ENCODE results near the gene CPEB3.

Gene CPEB3

DNA sequence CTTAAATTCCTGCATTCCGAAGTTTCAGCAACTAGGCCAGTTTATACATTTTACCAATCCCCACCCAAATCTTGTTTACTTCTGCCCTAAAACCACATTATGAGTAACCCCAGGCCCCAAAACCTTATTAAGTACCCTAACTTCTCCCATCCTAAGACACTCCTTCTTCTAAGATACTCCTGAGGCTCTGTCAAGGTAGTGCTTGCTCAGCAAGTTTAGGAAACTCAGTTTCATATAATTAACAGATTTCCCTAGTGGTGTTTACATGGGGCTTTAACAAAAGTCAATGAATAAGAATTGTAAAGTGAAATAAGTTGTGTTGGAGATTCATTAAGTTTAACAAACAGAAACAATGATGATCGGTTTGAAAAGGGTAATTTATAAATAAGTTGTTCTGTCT, 77.8 kb downstream of the CPEB3 start:
- TF ChIP-seq GATA1 (IDR thresholded peaks at IDR 0.05; ENCODE audit: low read depth, low read length) (no peak), POLR2A (IDR thresholded peaks at IDR 0.05; ENCODE audit: low read length) (no peak)
- no peak for DNase-seq

DNA sequence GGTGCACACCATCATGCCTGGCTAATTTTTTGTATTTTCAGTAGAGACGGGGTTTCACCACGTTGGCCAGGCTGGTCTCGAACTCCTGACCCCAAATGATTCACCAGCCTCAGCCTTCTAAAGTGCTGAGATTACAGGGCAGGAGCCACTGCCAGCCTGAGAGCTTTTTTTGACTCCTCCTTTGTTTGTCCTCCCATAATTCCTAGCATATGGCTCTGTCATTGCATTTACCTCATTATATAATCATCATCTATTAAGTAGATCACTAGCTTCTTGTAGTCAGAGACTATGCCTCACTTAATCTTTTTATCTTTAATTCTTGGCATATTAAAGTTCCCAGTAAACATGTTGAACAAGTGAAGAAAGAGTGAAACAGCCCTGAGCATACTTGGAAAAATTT, 82.1 kb downstream of the CPEB3 start:
- no peak for TF ChIP-seq GATA1 (IDR thresholded peaks at IDR 0.05; ENCODE audit: low read depth, low read length)
- TF ChIP-seq POLR2A (IDR thresholded peaks at IDR 0.05; ENCODE audit: low read length) = no peak
- no peak for DNase-seq

DNA sequence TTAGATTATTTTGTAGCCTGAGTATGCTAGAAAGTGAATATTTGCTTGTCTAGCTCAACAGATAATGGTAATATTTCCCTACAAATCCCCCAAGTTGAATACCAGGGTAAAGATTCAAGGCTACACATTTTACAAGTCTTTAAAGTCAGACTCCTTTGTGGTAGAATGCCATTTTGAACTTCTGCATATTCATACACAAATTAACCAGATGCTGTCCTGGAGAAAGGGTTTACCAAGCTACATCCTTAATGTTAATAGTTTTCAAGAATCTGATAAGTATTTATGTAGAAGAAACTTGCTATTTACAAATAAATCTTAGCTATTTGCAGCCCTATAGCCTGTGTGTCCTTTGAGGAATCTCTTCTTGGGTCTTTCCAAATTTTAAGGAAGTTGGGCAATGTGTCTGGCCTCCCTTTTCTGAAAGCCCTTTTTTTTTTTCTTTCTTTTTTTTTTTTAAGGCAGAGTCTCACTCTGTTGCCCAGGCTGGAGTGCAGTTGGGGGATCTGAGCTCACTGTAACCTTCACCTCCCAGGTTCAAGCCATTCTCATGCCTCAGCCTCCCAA, 82.6 kb downstream of the CPEB3 start:
- no peak for DNase-seq
- no peak for TF ChIP-seq POLR2A (IDR thresholded peaks at IDR 0.05; ENCODE audit: low read length)

DNA sequence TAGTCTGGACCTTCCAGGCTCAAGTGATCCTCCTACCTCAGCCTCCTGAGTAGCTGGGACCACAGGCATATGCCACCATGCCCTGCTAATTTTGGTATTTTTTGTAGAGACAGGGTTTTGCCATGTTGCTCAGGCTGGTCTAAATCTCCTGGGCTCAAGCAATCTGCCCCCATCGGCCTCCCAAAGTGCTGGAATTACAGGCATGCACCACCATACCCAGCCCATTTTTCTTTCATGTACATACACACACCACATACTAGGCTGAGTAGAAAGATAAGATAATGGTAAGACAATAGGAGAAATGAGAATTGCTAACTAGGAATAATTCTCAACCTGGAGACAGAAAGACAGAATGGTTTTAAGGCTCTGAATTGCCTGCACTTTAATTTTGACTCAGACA, 83.8 kb downstream of the CPEB3 start:
- DNase-seq = no peak
- TF ChIP-seq GATA1 (IDR thresholded peaks at IDR 0.05; ENCODE audit: low read depth, low read length) = no peak
- TF ChIP-seq POLR2A (IDR thresholded peaks at IDR 0.05; ENCODE audit: low read length) = no peak

DNA sequence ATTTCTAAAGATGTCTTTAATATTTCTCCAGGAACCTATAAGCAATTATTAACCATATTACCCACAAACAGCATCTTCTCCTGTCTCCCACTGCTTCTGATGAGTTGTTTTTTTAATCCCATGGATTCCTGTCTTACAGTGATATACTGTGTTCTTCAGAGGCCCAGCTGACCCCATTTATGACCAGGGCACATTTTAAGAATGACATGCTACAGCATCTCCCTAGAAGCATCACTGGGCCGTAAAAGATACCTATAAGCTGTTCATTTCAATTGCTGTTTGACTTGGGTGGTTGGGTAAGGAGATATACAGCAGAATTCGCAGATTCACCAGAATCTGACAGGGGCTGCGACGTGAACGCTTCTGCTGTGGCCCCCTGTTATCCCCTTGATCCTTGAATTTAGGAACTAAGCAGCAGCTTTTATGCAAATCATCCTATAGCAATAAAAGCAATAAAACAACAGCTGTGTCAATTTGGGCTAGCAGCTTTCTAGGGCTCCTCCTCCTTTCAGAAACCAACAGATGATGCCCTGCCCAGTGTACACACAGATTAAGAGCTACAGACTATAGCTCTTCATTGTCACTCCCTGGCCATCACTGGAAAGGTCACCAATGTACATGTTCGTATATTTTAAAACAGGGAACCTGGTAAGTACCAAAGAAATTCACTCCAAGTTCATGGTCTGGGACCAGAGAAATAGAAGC, 86.8 kb downstream of the CPEB3 start:
- no peak for DNase-seq
- no peak for TF ChIP-seq POLR2A (IDR thresholded peaks at IDR 0.05; ENCODE audit: low read length)
- TF ChIP-seq GATA1 (IDR thresholded peaks at IDR 0.05; ENCODE audit: low read depth, low read length) = no peak

DNA sequence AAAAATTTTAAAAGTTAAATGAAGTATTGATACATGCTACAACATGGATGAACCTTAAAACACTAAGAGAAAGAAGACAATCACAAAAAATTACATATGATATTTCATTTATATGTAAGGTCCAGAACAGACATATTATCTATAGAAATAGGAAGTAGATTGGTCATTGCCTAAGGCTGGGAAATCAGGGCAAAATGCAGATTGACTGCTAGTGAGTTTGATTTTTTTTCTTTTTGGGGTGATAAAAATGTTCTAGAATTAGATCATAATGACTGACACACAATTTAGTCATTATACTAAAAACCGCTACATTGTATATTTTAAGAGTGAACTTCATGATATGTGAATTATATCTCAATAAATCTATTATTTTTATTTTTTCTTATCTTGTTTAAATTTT, 88.3 kb downstream of the CPEB3 start:
- TF ChIP-seq GATA1 (IDR thresholded peaks at IDR 0.05; ENCODE audit: low read depth, low read length) = no peak
- no peak for TF ChIP-seq POLR2A (IDR thresholded peaks at IDR 0.05; ENCODE audit: low read length)
- DNase-seq = no peak

DNA sequence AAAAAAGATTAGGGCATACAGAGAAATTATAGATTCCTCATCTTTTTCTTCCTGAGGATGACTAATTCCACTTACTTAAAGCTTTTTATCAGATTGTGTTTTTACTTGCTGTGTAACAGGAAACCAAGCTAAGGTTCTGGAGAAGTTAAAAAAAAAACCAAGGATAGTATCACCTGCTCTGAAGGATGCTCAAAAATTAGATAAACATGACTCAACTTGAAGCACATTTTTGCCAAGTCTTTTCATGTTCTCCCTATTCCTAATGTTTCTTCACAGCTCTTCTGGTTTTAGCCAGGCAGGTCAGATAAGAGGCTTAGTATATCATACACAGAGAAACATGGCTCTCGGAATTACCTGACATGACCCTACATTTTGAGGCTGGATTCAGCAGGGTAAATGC, 90.3 kb downstream of the CPEB3 start:
- TF ChIP-seq GATA1 (IDR thresholded peaks at IDR 0.05; ENCODE audit: low read depth, low read length) (no peak), POLR2A (IDR thresholded peaks at IDR 0.05; ENCODE audit: low read length) (no peak)
- no peak for DNase-seq

DNA sequence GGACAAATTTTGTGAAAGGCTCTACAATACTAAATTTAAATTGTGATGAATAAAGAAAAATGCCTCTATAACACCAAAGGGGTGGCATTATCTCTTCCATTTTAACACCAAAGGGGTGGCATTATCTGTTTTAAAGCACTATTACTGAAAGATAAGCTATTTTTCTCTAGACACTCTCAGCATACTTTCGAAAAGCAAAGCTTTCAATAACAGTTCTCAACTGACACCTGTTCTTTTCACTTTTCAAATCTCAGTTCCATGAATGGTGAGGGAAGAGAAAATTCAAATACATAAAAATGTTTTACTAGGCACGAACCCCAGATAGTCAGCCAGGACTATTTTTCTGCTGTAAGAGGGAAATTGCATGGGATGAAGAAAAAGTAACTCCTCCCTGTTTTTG, 103.8 kb downstream of the CPEB3 start:
- TF ChIP-seq GATA1 (IDR thresholded peaks at IDR 0.05; ENCODE audit: low read depth, low read length) (no peak), POLR2A (IDR thresholded peaks at IDR 0.05; ENCODE audit: low read length) (no peak)
- DNase-seq = no peak

DNA sequence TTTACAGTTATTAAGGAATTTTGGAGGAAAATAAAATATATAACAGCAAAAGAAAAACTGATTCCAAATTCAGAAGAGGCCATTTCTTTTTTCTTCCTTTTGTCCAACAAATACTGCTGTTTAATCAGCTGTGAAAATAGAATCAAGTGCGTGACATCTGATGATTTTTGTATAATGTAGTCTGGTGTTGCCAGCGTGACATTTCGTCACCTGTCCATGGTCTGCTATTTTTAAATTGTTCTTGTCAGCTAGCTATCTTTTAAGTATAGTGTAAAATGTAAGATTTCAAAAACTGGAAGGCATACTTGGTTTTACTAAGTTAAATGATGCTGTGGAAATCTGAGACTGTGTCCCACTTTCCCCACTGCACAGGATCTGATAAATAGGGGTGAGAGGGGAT, 105.9 kb downstream of the CPEB3 start:
- TF ChIP-seq GATA1 (IDR thresholded peaks at IDR 0.05; ENCODE audit: low read depth, low read length) (no peak), POLR2A (IDR thresholded peaks at IDR 0.05; ENCODE audit: low read length) (no peak)
- DNase-seq = no peak

DNA sequence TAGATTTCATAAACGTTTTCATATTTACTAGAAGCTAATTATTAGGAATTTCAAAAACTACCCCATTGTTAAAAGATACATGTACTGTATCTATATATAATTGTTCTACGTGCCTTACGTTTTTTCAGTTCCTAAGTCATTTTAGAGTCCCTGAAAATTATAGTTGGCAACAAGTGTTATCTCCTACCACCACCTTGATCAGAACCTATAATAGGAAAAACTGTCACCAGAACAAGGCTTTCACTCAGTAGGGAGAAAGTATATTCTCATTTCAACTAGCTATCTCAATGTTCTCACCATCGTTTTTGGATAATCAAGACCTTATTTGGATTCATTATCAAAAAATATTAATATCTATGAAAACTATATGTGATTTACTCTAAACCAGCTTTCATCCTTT, 107.7 kb downstream of the CPEB3 start:
- TF ChIP-seq POLR2A (IDR thresholded peaks at IDR 0.05; ENCODE audit: low read length) (no peak), GATA1 (IDR thresholded peaks at IDR 0.05; ENCODE audit: low read depth, low read length) (no peak)
- no peak for DNase-seq

DNA sequence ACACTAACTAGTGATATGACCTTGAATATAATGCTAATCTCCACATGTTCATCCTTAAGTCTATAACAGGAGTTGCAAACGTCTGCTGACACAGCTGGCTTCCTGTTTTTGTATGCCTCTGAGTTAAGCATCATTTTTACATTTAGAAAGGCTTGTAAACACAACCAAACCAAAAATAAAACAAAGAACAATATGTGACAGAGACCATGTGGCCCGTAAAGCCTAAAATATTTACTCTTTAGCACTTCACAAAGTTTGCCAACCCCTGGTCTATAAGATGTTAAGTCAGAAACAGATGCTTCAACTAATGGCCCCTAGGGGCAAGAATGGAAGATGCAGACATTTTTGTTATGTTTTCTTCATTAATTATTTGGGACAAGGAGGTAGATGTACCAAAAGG, 109.3 kb downstream of the CPEB3 start:
- TF ChIP-seq GATA1 (IDR thresholded peaks at IDR 0.05; ENCODE audit: low read depth, low read length) (no peak), POLR2A (IDR thresholded peaks at IDR 0.05; ENCODE audit: low read length) (no peak)
- DNase-seq = peak in 1 of 2 experiments; percentile 7

DNA sequence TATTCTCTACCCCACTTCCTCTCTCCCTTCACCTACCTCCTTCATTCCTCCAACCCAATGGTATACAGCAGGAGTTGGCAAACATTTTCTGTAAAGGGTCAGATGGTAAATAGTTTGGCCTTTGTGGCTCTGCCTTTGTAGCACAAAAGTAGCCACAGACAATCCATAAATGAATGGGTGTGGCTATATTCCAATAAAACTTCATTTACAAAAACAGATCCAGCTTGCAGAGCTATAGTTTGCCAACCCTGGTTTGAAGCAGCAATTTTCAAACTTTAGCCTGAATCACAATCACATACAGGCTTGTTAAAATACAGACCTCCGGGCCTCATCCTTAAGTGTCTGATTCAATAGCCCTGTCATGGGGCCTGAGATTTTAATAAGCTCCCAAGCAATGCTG, 110.5 kb downstream of the CPEB3 start:
- DNase-seq = no peak
- TF ChIP-seq GATA1 (IDR thresholded peaks at IDR 0.05; ENCODE audit: low read depth, low read length) (no peak), POLR2A (IDR thresholded peaks at IDR 0.05; ENCODE audit: low read length) (no peak)

DNA sequence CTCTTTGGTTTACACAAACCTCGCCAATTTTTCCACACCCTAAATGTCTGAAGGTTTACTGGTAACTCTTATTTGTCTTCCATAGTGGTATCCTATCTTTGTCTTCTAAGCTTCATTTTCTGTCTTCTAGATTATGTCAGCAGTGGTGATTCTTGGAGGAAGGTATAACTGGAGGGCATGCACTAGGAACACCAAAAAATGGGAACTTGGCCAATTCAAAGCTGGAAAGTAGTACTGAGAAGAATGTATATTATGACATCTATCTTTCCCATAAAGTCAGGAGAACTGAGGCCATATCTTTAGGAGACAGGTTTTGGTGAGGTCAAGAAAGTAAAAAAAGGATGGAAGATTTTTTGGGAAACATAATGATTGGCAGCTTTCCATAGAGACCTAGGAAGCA, 113.3 kb downstream of the CPEB3 start:
- DNase-seq = no peak
- no peak for TF ChIP-seq POLR2A (IDR thresholded peaks at IDR 0.05; ENCODE audit: low read length)
- TF ChIP-seq GATA1 (IDR thresholded peaks at IDR 0.05; ENCODE audit: low read depth, low read length) = no peak

DNA sequence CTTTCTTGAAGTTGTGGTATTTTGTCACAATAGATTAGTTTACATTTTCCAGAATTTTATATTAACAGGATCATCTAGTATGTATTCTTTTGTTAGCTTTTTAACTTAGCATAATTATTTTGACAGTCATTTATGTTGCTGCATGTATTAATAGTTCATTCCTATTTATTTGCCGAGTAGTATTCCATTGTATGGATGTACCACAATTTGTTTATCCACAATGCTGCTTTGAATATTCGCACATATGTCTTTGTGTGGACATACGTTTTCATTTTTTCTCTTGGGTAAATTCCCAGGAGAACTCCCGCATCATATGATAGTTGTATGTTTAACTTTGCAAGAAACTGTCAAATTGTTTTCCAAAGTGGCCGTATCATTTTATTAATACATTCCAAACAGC, 115.7 kb downstream of the CPEB3 start:
- DNase-seq = no peak
- TF ChIP-seq GATA1 (IDR thresholded peaks at IDR 0.05; ENCODE audit: low read depth, low read length) (no peak), POLR2A (IDR thresholded peaks at IDR 0.05; ENCODE audit: low read length) (no peak)

DNA sequence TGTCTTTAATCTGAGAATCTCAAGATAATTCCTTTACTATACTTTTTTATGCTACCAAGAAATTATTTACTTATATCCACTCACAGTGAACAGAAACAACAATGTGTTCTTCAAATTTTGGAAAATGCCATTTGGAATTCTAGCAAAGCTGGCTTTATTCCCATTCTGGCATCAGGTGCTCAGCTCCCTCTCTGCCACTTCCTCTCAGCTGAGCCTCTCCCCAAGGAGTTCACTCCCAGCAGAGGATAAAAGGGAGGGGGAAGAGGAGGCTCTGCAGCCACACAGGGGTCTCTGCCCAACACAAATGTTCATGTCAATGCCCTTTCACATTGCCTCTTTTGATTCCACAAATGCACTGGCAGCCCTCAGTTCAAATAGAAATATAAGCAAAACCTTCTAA, 116.9 kb downstream of the CPEB3 start:
- DNase-seq = no peak
- no peak for TF ChIP-seq POLR2A (IDR thresholded peaks at IDR 0.05; ENCODE audit: low read length)
- no peak for TF ChIP-seq GATA1 (IDR thresholded peaks at IDR 0.05; ENCODE audit: low read depth, low read length)
